Smooth muscle cell (in vitro differentiated cells): Measurements from ENCODE around the gene RPS21. TPM values are rescaled to one million over a fixed set of nuclear protein-coding genes. Genes with fewer than 3 reads are reported as not detected.

Source experiments
- DNase-seq: peaks from one replicate; lab custom pipeline; 2025; ENCODE audit not compliant: unreplicated experiment; lab: John Stamatoyannopoulos, UW
- H2AFZ ChIP-seq: fragments of 200-600 bp; sonication (generic); 2 replicates; pipeline ENCODE4 v1.6.0; 2016; ENCODE audit warnings: antibody characterized with exemption, low read depth, mild to moderate bottlenecking
- H3F3A ChIP-seq: fragments of 200-600 bp; sonication (generic); 2 replicates; pipeline ENCODE4 v1.6.0; 2017; ENCODE audit warnings: antibody characterized with exemption, low read depth
- H3K27ac ChIP-seq: fragments of 200-600 bp; sonication (generic); 2 replicates; pipeline ENCODE4 v1.5.1; 2016; ENCODE audit warnings: low read depth, mild to moderate bottlenecking
- H3K27me3 ChIP-seq: fragments of 200-600 bp; sonication (generic); 2 replicates; pipeline ENCODE4 v1.6.1; 2016; ENCODE audit warnings: low read depth, mild to moderate bottlenecking
- H3K36me3 ChIP-seq: fragments of 200-600 bp; sonication (generic); 2 replicates; pipeline ENCODE4 v1.5.1; 2016; ENCODE audit warnings: low read depth
- H3K4me1 ChIP-seq: fragments of 200-600 bp; sonication (generic); 2 replicates; pipeline ENCODE4 v1.5.1; 2016; ENCODE audit warnings: low read depth
- H3K4me2 ChIP-seq: fragments of 200-600 bp; sonication (generic); 2 replicates; pipeline ENCODE4 v1.6.0; 2016; ENCODE audit warnings: mild to moderate bottlenecking
- H3K4me3 ChIP-seq: fragments of 200-600 bp; sonication (generic); 2 replicates; pipeline ENCODE4 v1.5.1; 2016; ENCODE audit warnings: mild to moderate bottlenecking
- H3K79me2 ChIP-seq: fragments of 200-600 bp; sonication (generic); 2 replicates; pipeline ENCODE4 v1.6.0; 2016; ENCODE audit warnings: low read depth, mild to moderate bottlenecking
- H3K9ac ChIP-seq: fragments of 200-600 bp; sonication (generic); 2 replicates; pipeline ENCODE4 v1.6.0; 2016; ENCODE audit warnings: low read depth
- H3K9me3 ChIP-seq: fragments of 200-600 bp; sonication (generic); replicated peaks from 2 replicates; pipeline ENCODE4 v1.5.1; 2016; ENCODE audit warnings: low read depth
- H4K20me1 ChIP-seq: fragments of 200-600 bp; sonication (generic); 2 replicates; pipeline ENCODE4 v1.6.0; 2016; ENCODE audit warnings: low read depth
- CTCF ChIP-seq: fragments of 200-600 bp; sonication (generic); IDR thresholded peaks from 2 replicates; pipeline ENCODE4 v1.5.1; 2017; ENCODE audit warnings: borderline replicate concordance, mild to moderate bottlenecking, antibody characterized with exemption; ENCODE audit not compliant: insufficient read depth, poor library complexity, severe bottlenecking
- WGBS: methylation state at CpG from one replicate; pipeline ENCODE4 v1.1.7; 2016; ENCODE audit warnings: low lambda C conversion rate; 5-methylcytosine and 5-hydroxymethylcytosine counted together
- polyA plus RNA-seq: library from polyadenylated mRNA; unstranded; fragments of >200 nt; fragmentation: Nextera tagmentation; extraction: Ambion mirVana; gene quantifications from 2 replicates; pipeline ENCODE4 v1.2.1, GENCODE V29; 2016
- total RNA-seq: library from RNA; depleted of rRNA; stranded (reverse); fragments of >200 nt; gene quantifications from 2 replicates; pipeline ENCODE4 v1.2.3, GENCODE V29; 2014

RPS21 gene
- total RNA-seq (2,536 and 4,082 TPM in 2 replicates), polyA plus RNA-seq (438 and 495 TPM in 2 replicates)

GRCh38 chr20:62386383-62387218, at the start of gene RPS21:
RPS21 (plus strand) TSS chr20:62387103; CDS start chr20:62387339, 236 bp downstream.
- Histone ChIP-seq H3K79me2 (peaks cover 38% of the 10 kb centered on the region), H3F3A (peaks cover 2% of the 10 kb centered on the region), H3K4me1 (peaks cover 14% of the 10 kb centered on the region), H3K4me3 (peak within 1 kb of the TSS; percentile 93), H3K9me3 (no peaks in the 10 kb centered on the region), H3K27me3 (no peaks in the 10 kb centered on the region), H3K27ac (peak within 1 kb of the TSS; percentile 88), H3K9ac (peak within 1 kb of the TSS; percentile 97), H3K4me2 (peak within 1 kb of the TSS; percentile 95), H2AFZ (peak within 1 kb of the TSS; percentile 74), H4K20me1 (peaks cover 25% of the 10 kb centered on the region), H3K36me3 (no peaks in the 10 kb centered on the region)
- peak; percentile 64 for DNase-seq
- WGBS = 2% methylated on average over 49 of the region's 83 CpGs
- no peak for TF ChIP-seq CTCF

- Histone ChIP-seq H3K27me3 (no peaks in the 10 kb centered on the region), H3K36me3 (no peaks in the 10 kb centered on the region), H3K9ac (no peak overlapping the region), H3K79me2 (no peaks in the 10 kb centered on the region), H3K9me3 (no peaks in the 10 kb centered on the region), H3F3A (no peaks in the 10 kb centered on the region), H2AFZ (no peak overlapping the region), H3K4me1 (no peaks in the 10 kb centered on the region), H3K4me3 (no peak overlapping the region), H3K27ac (no peak overlapping the region), H4K20me1 (no peaks in the 10 kb centered on the region), H3K4me2 (no peak overlapping the region)
- no peak for TF ChIP-seq CTCF
- no peak for DNase-seq
- 95% methylated on average over 34 of the region's 34 CpGs for WGBS
These were observed 49.2 kb upstream of the RPS21 start for GRCh38 chr20:62337558-62338293.

GRCh38 chr20:62338294-62338620, 48.6 kb upstream of the RPS21 start:
- no peaks in the 10 kb centered on the region for H3K27me3 ChIP-seq
- no peak overlapping the region for H2AFZ ChIP-seq
- no peaks in the 10 kb centered on the region for H3F3A ChIP-seq
- no peak overlapping the region for H3K4me3 ChIP-seq
- no peaks in the 10 kb centered on the region for H4K20me1 ChIP-seq
- no peaks in the 10 kb centered on the region for H3K79me2 ChIP-seq
- no peaks in the 10 kb centered on the region for H3K4me1 ChIP-seq
- no peak for DNase-seq
- no peak overlapping the region for H3K4me2 ChIP-seq
- no peak overlapping the region for H3K9ac ChIP-seq
- WGBS = 98% methylated on average over 16 of the region's 16 CpGs
- H3K27ac ChIP-seq = no peak overlapping the region
- no peaks in the 10 kb centered on the region for H3K9me3 ChIP-seq
- H3K36me3 ChIP-seq = no peaks in the 10 kb centered on the region
- no peak for TF ChIP-seq CTCF
